GM23248 (cell line): Measurements from ENCODE around the gene RUNX1. TPM values are rescaled to one million over a fixed set of nuclear protein-coding genes. Genes with fewer than 3 reads are reported as not detected.

ENCODE experiments used
- DNase-seq: peaks from one replicate; pipeline ENCODE4 v3.0.0-alpha.2; 2015
- H2AFZ ChIP-seq: fragments of 200-600 bp; sonication (generic); 2 replicates; pipeline ENCODE4 v1.6.1; 2016; ENCODE audit warnings: antibody characterized with exemption
- H3F3A ChIP-seq: fragments of 200-600 bp; sonication (generic); 2 replicates; pipeline ENCODE4 v1.6.1; 2016; ENCODE audit warnings: mild to moderate bottlenecking, antibody characterized with exemption, mixed run types; ENCODE audit not compliant: insufficient read depth
- H3K27ac ChIP-seq: fragments of 200-600 bp; sonication (generic); 2 replicates; pipeline ENCODE4 v1.5.1; 2016; ENCODE audit warnings: mild to moderate bottlenecking
- H3K27me3 ChIP-seq: fragments of 200-600 bp; sonication (generic); replicated peaks from 2 replicates; pipeline ENCODE4 v1.6.1; 2016; ENCODE audit warnings: mild to moderate bottlenecking; ENCODE audit not compliant: insufficient read depth
- H3K36me3 ChIP-seq: fragments of 200-600 bp; sonication (generic); 2 replicates; pipeline ENCODE4 v1.6.1; 2016; ENCODE audit warnings: low read depth, mild to moderate bottlenecking
- H3K4me1 ChIP-seq: fragments of 200-600 bp; sonication (generic); 2 replicates; pipeline ENCODE4 v1.6.1; 2016; ENCODE audit warnings: mild to moderate bottlenecking; ENCODE audit not compliant: insufficient read depth
- H3K4me2 ChIP-seq: fragments of 200-600 bp; sonication (generic); one replicate; pipeline ENCODE4 v1.6.1; 2016; ENCODE audit warnings: mild to moderate bottlenecking; ENCODE audit not compliant: unreplicated experiment
- H3K4me3 ChIP-seq: fragments of 200-600 bp; sonication (generic); 2 replicates; pipeline ENCODE4 v1.5.1; 2016; ENCODE audit warnings: mild to moderate bottlenecking
- H3K79me2 ChIP-seq: fragments of 200-600 bp; sonication (generic); 2 replicates; pipeline ENCODE4 v1.6.1; 2016; ENCODE audit warnings: mild to moderate bottlenecking; ENCODE audit not compliant: insufficient read depth
- H3K9ac ChIP-seq: fragments of 200-600 bp; sonication (generic); 2 replicates; pipeline ENCODE4 v1.6.1; 2016; ENCODE audit warnings: mild to moderate bottlenecking
- H3K9me2 ChIP-seq: fragments of 200-600 bp; sonication (generic); 2 replicates; pipeline ENCODE4 v1.6.1; 2016; ENCODE audit warnings: mixed run types, mild to moderate bottlenecking, moderate library complexity; ENCODE audit not compliant: insufficient read depth
- H3K9me3 ChIP-seq: fragments of 200-600 bp; sonication (generic); one replicate; pipeline ENCODE4 v1.6.1; 2017; ENCODE audit warnings: low read depth
- H4K20me1 ChIP-seq: fragments of 200-600 bp; sonication (generic); 2 replicates; pipeline ENCODE4 v1.6.0; 2016; ENCODE audit not compliant: insufficient read depth
- EZH2 ChIP-seq: fragments of 200-600 bp; sonication (generic); IDR thresholded peaks from 2 replicates; pipeline ENCODE4 v1.6.1; 2018; ENCODE audit warnings: antibody characterized with exemption, mild to moderate bottlenecking; ENCODE audit not compliant: insufficient read depth, poor library complexity, severe bottlenecking
- EZH2phosphoT487 ChIP-seq: fragments of 200-600 bp; sonication (generic); IDR thresholded peaks from 2 replicates; pipeline ENCODE4 v1.6.1; 2018; ENCODE audit warnings: antibody characterized with exemption, moderate library complexity, mild to moderate bottlenecking, low read depth; ENCODE audit not compliant: insufficient read depth
- WGBS, 2 experiments: methylation state at CpG; one replicate each; pipeline ENCODE4 v1.1.6; 2015 to 2017; ENCODE audit warnings: low lambda C conversion rate in 2 of 2, low coverage in 1 of 2; ENCODE audit errors: missing lambda C conversion rate in 2 of 2; 5-methylcytosine and 5-hydroxymethylcytosine counted together
- in situ Hi-C: fragments of 300-500 bp; cut with MboI; formaldehyde crosslinking; loops from 2 replicates; pipeline ENCODE4 v1.15.0; 2020
- polyA plus RNA-seq: library from polyadenylated mRNA; unstranded; fragments of >200 nt; fragmentation: Nextera tagmentation; extraction: Ambion mirVana; gene quantifications from 2 replicates; pipeline ENCODE4 v1.2.1, GENCODE V29; 2016
- total RNA-seq: library from RNA; depleted of rRNA; stranded (reverse); fragments of >200 nt; shearing (Covaris generic); gene quantifications from 2 replicates; pipeline ENCODE4 v1.2.3, GENCODE V29; 2014

RUNX1 gene
- total and polyA plus RNA-seq, 2 experiments from 2014 or later = 21.3 to 32.6 TPM

DNA sequence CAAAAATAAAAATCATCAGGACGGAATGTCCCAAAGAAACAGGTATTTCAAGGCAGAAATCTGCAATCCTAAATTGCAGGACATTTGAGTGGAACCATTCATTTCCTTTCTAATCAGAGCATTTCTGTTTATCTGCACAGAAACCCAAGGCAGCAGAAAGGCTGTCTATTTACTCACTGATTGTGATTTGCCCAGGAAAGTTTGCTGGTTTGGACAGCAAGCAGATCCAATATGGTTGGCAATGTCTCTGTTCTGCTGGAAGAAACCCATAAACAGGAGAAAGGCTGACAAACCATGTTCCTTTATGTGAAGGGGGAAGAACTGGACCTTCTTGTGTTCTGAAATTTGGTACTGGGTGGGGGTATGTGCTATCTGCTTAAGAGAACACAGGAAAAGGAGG is 260.2 kb downstream of the RUNX1 start:
- Histone ChIP-seq H3K79me2 (peaks cover 14% of the 10 kb centered on the region; the same call in 1 of the 2 replicates), H3K27me3 (no peaks in the 10 kb centered on the region), H3K4me1 (no peaks in the 10 kb centered on the region; the same call in 1 of the 2 replicates), H3K9me2 (no peaks in the 10 kb centered on the region), H3F3A (peaks cover 65% of the 10 kb centered on the region), H3K4me2 (no peak overlapping the region), H3K9me3 (no peaks in the 10 kb centered on the region), H3K36me3 (peaks cover 33% of the 10 kb centered on the region), H2AFZ (no peak overlapping the region), H4K20me1 (no peaks in the 10 kb centered on the region), H3K4me3 (no peak overlapping the region), H3K27ac (peak overlapping the region; percentile 38; the same call in 1 of the 2 replicates), H3K9ac (no peak overlapping the region)
- TF ChIP-seq EZH2 (no peak), EZH2phosphoT487 (no peak)
- DNase-seq = no peak
- WGBS, 2 experiments = 95 to 98% methylated on average over 1 of the region's 1 CpG
- in situ Hi-C loops = no loop called here

DNA sequence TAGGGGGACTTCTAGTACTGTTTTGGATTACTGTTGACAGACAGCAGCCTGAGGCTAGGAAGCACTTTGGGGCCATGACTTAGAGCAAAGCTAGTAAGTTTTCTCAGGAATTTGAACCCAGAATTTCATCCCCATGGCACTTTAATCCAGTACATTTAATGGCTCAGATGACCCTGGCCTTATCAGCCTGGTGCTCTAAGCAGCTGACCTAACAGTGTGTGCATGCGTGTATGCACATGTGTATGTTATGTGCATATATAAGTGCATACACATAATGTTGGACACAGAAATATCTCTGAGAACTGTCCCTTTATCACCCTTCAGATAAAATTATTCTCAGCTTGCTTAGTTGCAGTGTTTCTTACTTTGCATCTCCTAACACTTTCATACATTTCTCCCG is 265.3 kb downstream of the RUNX1 start:
- in situ Hi-C loops = no loop called here
- no peak overlapping the region for H3K27ac ChIP-seq
- DNase-seq = no peak
- no peak overlapping the region for H3K4me2 ChIP-seq
- H3K36me3 ChIP-seq = peaks cover 7% of the 10 kb centered on the region; the same call in 1 of the 2 replicates
- no peaks in the 10 kb centered on the region for H3K4me1 ChIP-seq
- 97 to 100% methylated on average over 2 of the region's 2 CpGs for WGBS, 2 experiments
- no peaks in the 10 kb centered on the region for H4K20me1 ChIP-seq
- H3K4me3 ChIP-seq = no peak overlapping the region
- no peaks in the 10 kb centered on the region for H3K9me3 ChIP-seq
- no peak overlapping the region for H2AFZ ChIP-seq
- no peak overlapping the region for H3K9ac ChIP-seq
- no peaks in the 10 kb centered on the region for H3K9me2 ChIP-seq
- H3F3A ChIP-seq = peaks cover 43% of the 10 kb centered on the region
- no peak for TF ChIP-seq EZH2phosphoT487
- no peak for TF ChIP-seq EZH2
- no peaks in the 10 kb centered on the region for H3K79me2 ChIP-seq
- H3K27me3 ChIP-seq = no peaks in the 10 kb centered on the region

DNA sequence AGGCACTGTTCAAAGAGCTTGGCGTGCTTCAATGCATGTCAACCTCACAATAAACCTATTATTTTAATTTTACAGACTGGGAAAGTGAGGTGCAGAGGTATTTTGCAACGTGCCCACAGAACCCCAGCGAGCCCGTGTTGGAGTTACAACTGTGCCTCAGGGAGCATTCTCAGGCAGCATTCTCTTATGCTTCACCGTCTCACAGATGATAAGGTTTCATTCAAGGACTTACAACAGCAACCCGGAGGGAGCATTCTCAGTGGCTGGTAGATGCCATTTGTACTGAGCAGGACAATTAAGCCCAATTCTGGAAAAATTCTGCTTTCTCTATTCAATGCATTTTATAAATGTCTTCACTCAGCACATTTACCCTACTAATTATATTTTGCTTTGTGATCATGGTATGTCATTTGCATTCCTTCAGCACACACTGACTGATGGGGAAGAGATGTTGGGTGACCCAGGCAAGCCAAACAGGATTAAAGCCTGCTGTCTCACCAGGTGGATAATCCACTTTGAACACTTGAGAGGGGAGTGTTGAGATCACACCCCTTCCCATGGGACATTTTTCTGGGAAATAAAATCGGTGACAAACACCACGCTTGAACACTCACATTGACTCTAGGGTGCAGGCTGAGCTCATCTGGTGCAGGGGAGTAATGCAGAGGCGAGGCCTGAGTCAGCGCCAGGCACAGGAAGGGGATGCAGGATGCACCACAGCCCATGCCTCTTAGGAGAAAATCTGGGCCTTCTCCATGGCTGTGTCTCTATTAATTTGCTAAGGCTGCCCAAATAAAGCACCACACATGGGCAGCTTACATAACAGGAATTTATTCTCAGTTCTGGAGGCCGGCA is 266.4 kb downstream of the RUNX1 start:
- 81 to 82% methylated on average over 11 of the region's 11 CpGs for WGBS, 2 experiments
- Histone ChIP-seq H3K4me1 (no peaks in the 10 kb centered on the region), H3K36me3 (no peaks in the 10 kb centered on the region), H4K20me1 (no peaks in the 10 kb centered on the region), H3K27ac (no peak overlapping the region), H3K4me3 (no peak overlapping the region), H2AFZ (no peak overlapping the region), H3K9me2 (no peaks in the 10 kb centered on the region), H3K79me2 (no peaks in the 10 kb centered on the region), H3K4me2 (no peak overlapping the region), H3F3A (peaks cover 32% of the 10 kb centered on the region), H3K27me3 (no peaks in the 10 kb centered on the region), H3K9ac (no peak overlapping the region), H3K9me3 (no peaks in the 10 kb centered on the region)
- no peak for TF ChIP-seq EZH2
- TF ChIP-seq EZH2phosphoT487 = no peak
- in situ Hi-C loops = no loop called here
- peak; percentile 46 for DNase-seq

DNA sequence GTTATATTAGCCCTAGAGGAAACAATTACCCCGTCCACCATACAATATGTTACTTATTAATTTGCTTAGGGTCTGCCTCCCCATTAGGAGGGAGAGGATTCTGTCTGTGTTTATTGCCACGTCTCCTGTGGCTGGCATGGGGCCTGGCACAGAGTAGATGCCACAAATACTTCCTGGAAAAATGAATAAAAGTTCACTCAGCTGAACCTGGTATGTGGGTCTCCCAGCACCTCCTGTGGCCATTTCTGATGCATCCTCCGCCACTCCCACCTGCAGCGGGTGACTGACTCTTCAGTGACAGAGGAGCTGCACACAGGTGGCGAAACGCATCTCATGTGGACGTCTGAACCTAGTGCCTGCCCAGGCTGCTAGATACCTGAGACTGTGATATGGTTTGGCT is 267.6 kb downstream of the RUNX1 start:
- in situ Hi-C loops = no loop called here
- Histone ChIP-seq H3K9me2 (no peaks in the 10 kb centered on the region), H3K4me2 (no peak overlapping the region), H3K27ac (no peak overlapping the region), H2AFZ (no peak overlapping the region), H4K20me1 (no peaks in the 10 kb centered on the region), H3K27me3 (no peaks in the 10 kb centered on the region), H3K4me1 (no peaks in the 10 kb centered on the region), H3K4me3 (no peak overlapping the region), H3K9me3 (no peaks in the 10 kb centered on the region), H3K36me3 (no peaks in the 10 kb centered on the region), H3K9ac (no peak overlapping the region), H3K79me2 (no peaks in the 10 kb centered on the region), H3F3A (peaks cover 21% of the 10 kb centered on the region)
- WGBS, 2 experiments = 87 to 90% methylated on average over 7 of the region's 7 CpGs
- DNase-seq = no peak
- TF ChIP-seq EZH2 (no peak), EZH2phosphoT487 (no peak)
